ENCODE measurements around the gene C6orf62. TPM values are rescaled to one million over a fixed set of nuclear protein-coding genes. Genes with fewer than 3 reads are reported as not detected.
"Not testable (repeated sequence)": the region's sequence is repeated elsewhere in the genome, so short reads cannot be mapped to it uniquely, and the experiment has no call there.

Gene C6orf62
- total and polyA plus RNA-seq, 8 donors = 33.7 to 85.6 (median 49.1) TPM

- no peak overlapping the region for H3K4me3 ChIP-seq
- H3K36me3 ChIP-seq = no peaks in the 10 kb centered on the region
- H3K27ac ChIP-seq = no peak overlapping the region
- H3K9me3 ChIP-seq = no peaks in the 10 kb centered on the region
- intact Hi-C loops (cut with DNase I) = no loop called here
- DNase-seq = no peak
- no peak for ATAC-seq
- H3K4me1 ChIP-seq = peaks cover 0 to 2% (median 0%) of the 10 kb centered on the region in 3 donors
- TF ChIP-seq CTCF (IDR thresholded peaks at IDR 0.05) = no peak
- FAIRE-seq = no peak
- no peaks in the 10 kb centered on the region for H3K27me3 ChIP-seq
- 95 to 97% methylated on average over 1 of the region's 1 CpG for WGBS, 2 donors
Observed at GRCh38 chr6:24734166-24734565, 15.2 kb upstream of the C6orf62 start.

GRCh38 chr6:24731456-24732134 is 12.6 kb upstream of the C6orf62 start:
- H3K4me3 ChIP-seq; FAIRE-seq; intact Hi-C loops (cut with DNase I): not testable (repeated sequence)

GRCh38 chr6:24730653-24731052 is 11.7 kb upstream of the C6orf62 start:
- not testable (repeated sequence) for ATAC-seq, H3K27ac ChIP-seq
- WGBS, 2 donors = 80 to 92% methylated on average over 3 of the region's 3 CpGs

More at GRCh38 chr6:24731456-24732134, 12.6 kb upstream of the C6orf62 start:
- H3K36me3 ChIP-seq, H3K27me3 ChIP-seq, H3K27ac ChIP-seq, H3K9me3 ChIP-seq, DNase-seq, ATAC-seq: not testable (repeated sequence)
- H3K4me1 ChIP-seq = peaks cover 0 to 17% (median 11%) of the 10 kb centered on the region in 3 donors
- 87 to 93% methylated on average over 6 of the region's 6 CpGs for WGBS, 2 donors

GRCh38 chr6:24723270-24723669 is 4.3 kb upstream of the C6orf62 start:
- FAIRE-seq = no peak
- H3K36me3 ChIP-seq = no peaks in the 10 kb centered on the region
- no peak for TF ChIP-seq CTCF (IDR thresholded peaks at IDR 0.05)
- H3K9me3 ChIP-seq = no peaks in the 10 kb centered on the region
- H3K27ac ChIP-seq = no peak overlapping the region
- H3K4me1 ChIP-seq = peaks cover 4 to 15% (median 10%) of the 10 kb centered on the region in 3 donors
- no peak overlapping the region for H3K4me3 ChIP-seq
- no peak for ATAC-seq
- intact Hi-C loops (cut with DNase I) = no loop called here
- DNase-seq = no peak
- WGBS, 2 donors = 92 to 93% methylated on average over 3 of the region's 3 CpGs
- H3K27me3 ChIP-seq = no peaks in the 10 kb centered on the region

More at GRCh38 chr6:24730653-24731052, 11.7 kb upstream of the C6orf62 start:
- peaks cover 0 to 17% (median 11%) of the 10 kb centered on the region in 3 donors for H3K4me1 ChIP-seq
- H3K9me3 ChIP-seq; DNase-seq; H3K4me3 ChIP-seq; H3K36me3 ChIP-seq; intact Hi-C loops (cut with DNase I); H3K27me3 ChIP-seq; FAIRE-seq: not testable (repeated sequence)

GRCh38 chr6:24721461-24722215 is 2.7 kb upstream of the C6orf62 start:
- no peaks in the 10 kb centered on the region for H3K36me3 ChIP-seq
- FAIRE-seq = no peak
- no peaks in the 10 kb centered on the region for H3K27me3 ChIP-seq
- DNase-seq = peak in 4 of 6 donors; percentile 85 to 91 (median 88)
- 1% methylated on average over 26 of the region's 26 CpGs for WGBS, 2 donors
- H3K4me1 ChIP-seq = peaks cover 0 to 11% (median 4%) of the 10 kb centered on the region in 3 donors
- no peak for TF ChIP-seq CTCF (IDR thresholded peaks at IDR 0.05)
- ATAC-seq = peak; percentile 56 to 70 (median 67)
- no peaks in the 10 kb centered on the region for H3K9me3 ChIP-seq
- peak overlapping the region; percentile 98 to 100 (median 100) for H3K27ac ChIP-seq
- intact Hi-C loops (cut with DNase I) = no loop called here
- H3K4me3 ChIP-seq = peak overlapping the region; percentile 24 to 87 (median 61)
